ENCODE measurements around the gene SERPINE2. TPM values are rescaled to one million over a fixed set of nuclear protein-coding genes. Genes with fewer than 3 reads are reported as not detected.

Gene SERPINE2
- total RNA-seq, 1 donor from 2014 or later: 36.0 TPM

DNA sequence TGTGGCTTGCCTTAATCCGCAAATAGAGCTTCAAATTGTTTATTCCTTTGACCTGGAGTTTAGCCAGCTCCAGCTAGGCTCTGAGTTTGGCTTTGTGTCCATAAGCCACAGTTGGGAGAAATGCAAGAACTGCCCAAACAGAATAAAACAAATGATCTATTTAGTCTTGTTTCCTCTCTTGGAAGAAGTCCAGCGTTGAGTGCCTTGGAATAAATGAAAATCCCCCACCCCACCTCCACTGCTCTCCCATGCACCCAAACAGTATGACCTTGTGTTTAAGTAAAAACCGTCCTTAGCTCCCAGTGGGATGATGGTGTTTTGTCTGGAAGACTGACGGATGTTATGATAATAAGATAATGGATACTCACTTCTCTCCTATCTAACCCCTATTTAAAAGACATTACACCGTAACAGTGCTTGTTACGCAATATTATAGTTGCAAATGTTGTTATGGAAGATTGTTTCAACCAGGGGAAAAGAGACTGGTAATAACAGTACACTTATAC, 3.2 kb upstream of the SERPINE2 start:
- Mint-ChIP-seq H3K27ac (ENCODE audit: unreplicated experiment) (no peak overlapping the region), H3K36me3 (ENCODE audit: low read depth) (no peaks in the 10 kb centered on the region), H3K27me3 (ENCODE audit: low read depth) (peaks cover 61% of the 10 kb centered on the region), H3K4me3 (peak overlapping the region; percentile 32), H3K9me3 (no peaks in the 10 kb centered on the region), H3K4me1 (peaks cover 19% of the 10 kb centered on the region)
- TF ChIP-seq, protein P1, sequence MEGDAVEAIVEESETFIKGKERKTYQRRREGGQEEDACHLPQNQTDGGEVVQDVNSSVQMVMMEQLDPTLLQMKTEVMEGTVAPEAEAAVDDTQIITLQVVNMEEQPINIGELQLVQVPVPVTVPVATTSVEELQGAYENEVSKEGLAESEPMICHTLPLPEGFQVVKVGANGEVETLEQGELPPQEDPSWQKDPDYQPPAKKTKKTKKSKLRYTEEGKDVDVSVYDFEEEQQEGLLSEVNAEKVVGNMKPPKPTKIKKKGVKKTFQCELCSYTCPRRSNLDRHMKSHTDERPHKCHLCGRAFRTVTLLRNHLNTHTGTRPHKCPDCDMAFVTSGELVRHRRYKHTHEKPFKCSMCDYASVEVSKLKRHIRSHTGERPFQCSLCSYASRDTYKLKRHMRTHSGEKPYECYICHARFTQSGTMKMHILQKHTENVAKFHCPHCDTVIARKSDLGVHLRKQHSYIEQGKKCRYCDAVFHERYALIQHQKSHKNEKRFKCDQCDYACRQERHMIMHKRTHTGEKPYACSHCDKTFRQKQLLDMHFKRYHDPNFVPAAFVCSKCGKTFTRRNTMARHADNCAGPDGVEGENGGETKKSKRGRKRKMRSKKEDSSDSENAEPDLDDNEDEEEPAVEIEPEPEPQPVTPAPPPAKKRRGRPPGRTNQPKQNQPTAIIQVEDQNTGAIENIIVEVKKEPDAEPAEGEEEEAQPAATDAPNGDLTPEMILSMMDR (conservative IDR thresholded peaks at IDR 0.05): no peak
- DNase-seq (ENCODE audit: low read depth, low spot score): no peak

DNA sequence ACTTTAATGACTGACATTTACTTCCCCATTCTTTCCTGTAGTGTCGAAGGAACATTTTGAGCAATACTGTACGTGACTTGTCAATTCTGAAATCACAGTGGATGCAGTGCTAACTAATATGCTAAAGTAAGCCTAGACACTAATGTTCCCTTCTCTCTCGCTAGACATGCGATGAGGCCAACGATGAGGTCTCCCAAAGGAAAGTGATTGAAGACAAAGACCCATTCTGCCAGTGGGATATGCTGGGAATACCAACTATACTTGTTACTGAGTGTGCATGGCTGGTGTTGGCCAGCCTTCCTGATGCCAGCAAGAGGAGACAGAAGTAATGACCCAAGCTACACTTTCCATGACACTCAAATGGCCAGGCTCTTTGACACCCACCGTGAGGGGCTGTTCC, 2.5 kb upstream of the SERPINE2 start:
- Mint-ChIP-seq H3K9me3 (no peaks in the 10 kb centered on the region), H3K4me1 (peaks cover 22% of the 10 kb centered on the region), H3K36me3 (ENCODE audit: low read depth) (no peaks in the 10 kb centered on the region), H3K4me3 (peak overlapping the region; percentile 16), H3K27me3 (ENCODE audit: low read depth) (peaks cover 68% of the 10 kb centered on the region), H3K27ac (ENCODE audit: unreplicated experiment) (no peak overlapping the region)
- DNase-seq (ENCODE audit: low read depth, low spot score): no peak
- TF ChIP-seq, protein P1 (conservative IDR thresholded peaks at IDR 0.05): no peak

DNA sequence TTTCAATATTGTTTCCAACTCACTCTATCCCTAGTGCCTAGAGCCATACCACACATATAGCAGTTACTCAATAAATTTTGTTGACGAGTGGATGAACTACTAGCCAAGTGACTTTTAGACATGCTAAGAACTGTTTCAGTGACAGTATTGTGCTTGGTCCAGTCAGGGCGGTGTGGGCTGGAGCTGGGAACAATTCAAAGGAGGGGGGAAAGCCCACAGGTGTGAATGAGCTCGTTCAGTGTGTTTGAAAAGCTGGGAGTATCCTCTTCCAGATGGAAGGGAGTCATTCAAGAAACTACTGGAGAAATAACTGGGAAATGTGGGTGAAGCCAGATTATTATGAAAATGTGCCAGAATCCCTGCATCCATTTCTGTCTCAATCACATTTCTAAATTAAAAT, 1.7 kb upstream of the SERPINE2 start:
- Mint-ChIP-seq H3K27me3 (ENCODE audit: low read depth) (peaks cover 72% of the 10 kb centered on the region), H3K36me3 (ENCODE audit: low read depth) (no peaks in the 10 kb centered on the region), H3K9me3 (no peaks in the 10 kb centered on the region), H3K4me3 (peak overlapping the region; percentile 92), H3K4me1 (peaks cover 22% of the 10 kb centered on the region), H3K27ac (ENCODE audit: unreplicated experiment) (no peak overlapping the region)
- DNase-seq (ENCODE audit: low read depth, low spot score): no peak
- TF ChIP-seq, protein P1 (conservative IDR thresholded peaks at IDR 0.05): no peak

DNA sequence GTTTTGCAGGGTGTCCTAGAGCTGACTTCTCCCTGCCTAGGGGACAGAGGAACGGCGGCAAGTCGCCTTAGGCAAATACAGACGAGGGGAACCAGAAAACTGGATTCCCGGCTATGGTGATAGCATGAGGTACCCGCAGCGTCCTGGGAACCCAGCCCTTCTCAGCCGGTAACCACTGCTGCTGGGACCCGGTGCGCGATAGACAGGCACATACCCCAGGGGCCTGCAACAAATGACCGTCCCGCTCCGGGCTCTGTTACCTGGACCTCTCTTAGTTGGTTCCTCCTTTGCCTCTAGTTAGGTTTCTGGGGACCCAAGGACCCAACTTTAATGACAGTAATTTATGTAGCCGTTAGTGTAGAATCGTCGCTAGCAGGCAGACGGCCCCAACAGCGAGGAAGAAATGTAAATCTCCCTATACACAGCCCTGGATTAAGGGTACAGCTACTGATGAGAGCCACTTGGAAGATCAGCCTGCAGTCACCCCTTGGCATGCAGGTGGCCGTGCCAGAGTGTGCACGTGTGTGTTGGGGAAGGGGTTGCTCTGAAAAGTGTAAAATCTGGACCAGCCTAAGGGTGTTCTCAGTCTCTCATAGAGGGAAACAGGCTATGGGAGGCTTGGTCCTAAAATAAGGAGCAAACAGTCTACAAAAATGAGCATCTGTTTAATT, 819 bp upstream of the SERPINE2 start:
- H3K4me1 Mint-ChIP-seq: peaks cover 22% of the 10 kb centered on the region
- peaks cover 72% of the 10 kb centered on the region for H3K27me3 Mint-ChIP-seq (ENCODE audit: low read depth)
- DNase-seq (ENCODE audit: low read depth, low spot score): no peak
- peak overlapping the region; percentile 92 for H3K4me3 Mint-ChIP-seq
- no peaks in the 10 kb centered on the region for H3K9me3 Mint-ChIP-seq
- TF ChIP-seq, protein P1 (conservative IDR thresholded peaks at IDR 0.05): no peak
- H3K36me3 Mint-ChIP-seq (ENCODE audit: low read depth): no peaks in the 10 kb centered on the region
- no peak overlapping the region for H3K27ac Mint-ChIP-seq (ENCODE audit: unreplicated experiment)

GRCh38 chr2:224038830-224039079, 331 bp downstream of the SERPINE2 start:
- no peaks in the 10 kb centered on the region for H3K36me3 Mint-ChIP-seq (ENCODE audit: low read depth)
- DNase-seq (ENCODE audit: low read depth, low spot score): no peak
- H3K4me1 Mint-ChIP-seq: peaks cover 26% of the 10 kb centered on the region
- TF ChIP-seq, protein P1 (conservative IDR thresholded peaks at IDR 0.05): no peak
- no peaks in the 10 kb centered on the region for H3K9me3 Mint-ChIP-seq
- H3K27me3 Mint-ChIP-seq (ENCODE audit: low read depth): peaks cover 64% of the 10 kb centered on the region
- no peak overlapping the region for H3K27ac Mint-ChIP-seq (ENCODE audit: unreplicated experiment)
- no peak overlapping the region for H3K4me3 Mint-ChIP-seq
